Epithelial cell of esophagus (primary cell): Measurements from ENCODE around the gene OSGEP.
A peak's percentile ranks its signal among the peaks of the same experiment; 100 is the strongest.

Experiments
- DNase-seq: peaks from one replicate; pipeline ENCODE4 v3.0.0; 2010; ENCODE audit warnings: low read depth
- H3K4me3 ChIP-seq: 2 replicates; pipeline ENCODE4 v1.5.1; 2011; ENCODE audit warnings: mild to moderate bottlenecking, low read length, control low read depth
- CTCF ChIP-seq: IDR thresholded peaks from 2 replicates; pipeline ENCODE4 v1.5.1; 2011; ENCODE audit warnings: low read depth, mild to moderate bottlenecking, low read length, control low read depth, inconsistent platforms; ENCODE audit not compliant: insufficient read depth; ENCODE audit errors: missing control alignments

The OSGEP gene

GRCh38 chr14:20454516-20455354, at the start of gene OSGEP, which contains the start of gene APEX1:
Gene OSGEP, minus strand, starts transcription at chr14:20454812. Its CDS starts 129 bp downstream, at chr14:20454683.
Gene APEX1, plus strand, starts transcription at chr14:20455226. Its CDS starts 420 bp downstream, at chr14:20455646.
- DNase-seq: peak; percentile 99
- no peak for TF ChIP-seq CTCF
- H3K4me3 ChIP-seq: peak within 1 kb of the TSS; percentile 96

DNA sequence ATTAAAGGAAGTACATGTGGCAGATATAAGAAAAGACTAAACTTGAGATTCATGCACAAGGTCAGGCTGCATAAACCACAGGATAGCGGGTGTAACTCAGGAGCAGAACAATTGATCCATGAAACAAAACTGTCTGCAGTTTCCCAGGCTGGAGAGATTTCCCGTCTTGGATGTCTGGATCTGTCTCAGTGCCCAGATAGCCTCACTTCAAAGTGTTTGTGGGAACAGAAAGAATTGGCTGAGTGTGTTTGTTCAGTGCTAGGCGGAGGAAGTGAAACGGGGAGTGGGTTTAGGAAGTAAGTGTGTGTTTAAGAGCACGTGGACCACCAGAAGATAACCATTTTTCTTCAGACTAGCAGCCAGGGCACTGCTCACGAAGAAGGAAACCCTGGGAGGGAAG, 49.3 kb upstream of the OSGEP start:
- H3K4me3 ChIP-seq: no peak overlapping the region
- TF ChIP-seq CTCF: no peak
- DNase-seq: no peak

- TF ChIP-seq CTCF: no peak
- peak; percentile 75 for DNase-seq
- no peak overlapping the region for H3K4me3 ChIP-seq
These were observed 46.7 kb upstream of the OSGEP start for GRCh38 chr14:20501346-20501745.

- no peak for TF ChIP-seq CTCF
- H3K4me3 ChIP-seq: no peak overlapping the region
- no peak for DNase-seq
These were observed 45.3 kb upstream of the OSGEP start for GRCh38 chr14:20499881-20500280.

GRCh38 chr14:20499108-20499507, 44.5 kb upstream of the OSGEP start:
- TF ChIP-seq CTCF: no peak
- H3K4me3 ChIP-seq: no peak overlapping the region
- no peak for DNase-seq

GRCh38 chr14:20498622-20499021, 44.0 kb upstream of the OSGEP start:
- no peak for TF ChIP-seq CTCF
- DNase-seq: no peak
- H3K4me3 ChIP-seq: no peak overlapping the region
